Activated CD8-positive, alpha-beta T cell treated with anti-CD3 and anti-CD28 coated beads for 36 hours (primary cell): ENCODE data around the gene ZNF180. TPM values are rescaled to one million over a fixed set of nuclear protein-coding genes. Genes with fewer than 3 reads are reported as not detected.

ENCODE experiments used
- ATAC-seq: fragments of 200-7000 bp; cut with Tn5 transposase; one replicate; pipeline ENCODE4 v1.10.0; 2021; ENCODE audit warnings: mild to moderate bottlenecking, moderate library complexity
- CTCF ChIA-PET: fragments of 350-600 bp; sonication (Branson Sonifier 250); formaldehyde crosslinking; loops from one replicate; lab custom pipeline; 2021; ENCODE audit warnings: antibody characterized with exemption; lab: Charles Lee
- POLR2A ChIA-PET: fragments of 350-600 bp; sonication (Branson Sonifier 250); formaldehyde crosslinking; loops from one replicate; lab custom pipeline; 2021; ENCODE audit warnings: antibody characterized with exemption; lab: Charles Lee
- DNase-seq: peaks from one replicate; pipeline ENCODE4 v3.0.0-alpha.2; 2020
- H3K27ac Mint-ChIP-seq: one replicate; pipeline ENCODE4 v1.8.0; 2021; ENCODE audit warnings: mild to moderate bottlenecking, mixed read lengths
- H3K27me3 Mint-ChIP-seq: one replicate; pipeline ENCODE4 v1.8.0; 2021; ENCODE audit warnings: mixed read lengths
- H3K36me3 Mint-ChIP-seq: one replicate; pipeline ENCODE4 v1.8.0; 2021; ENCODE audit warnings: low read depth, mixed read lengths
- H3K4me1 Mint-ChIP-seq: one replicate; pipeline ENCODE4 v1.8.0; 2021; ENCODE audit warnings: low read depth, mixed read lengths
- H3K4me3 Mint-ChIP-seq: one replicate; pipeline ENCODE4 v1.8.0; 2021; ENCODE audit warnings: mild to moderate bottlenecking, moderate library complexity, mixed read lengths
- H3K9me3 Mint-ChIP-seq: one replicate; pipeline ENCODE4 v1.8.0; 2021; ENCODE audit warnings: mixed read lengths
- CTCF ChIP-seq: fragments of 200-600 bp; IDR thresholded peaks from one replicate; pipeline ENCODE4 v1.8.0; 2022; ENCODE audit warnings: antibody characterized with exemption, mild to moderate bottlenecking
- intact Hi-C: fragments of 100-400 bp; cut with micrococcal nuclease; formaldehyde crosslinking; loops from one replicate; pipeline ENCODE4 v1.10.0; 2022
- total RNA-seq, 2 experiments: library from RNA; stranded (reverse); gene quantifications; one replicate each; pipeline ENCODE4 v1.2.3, GENCODE V29; 2021

The ZNF180 gene
- total RNA-seq, 2 experiments from 2014 or later: 8.1 to 8.6 TPM

GRCh38 chr19:44517146-44517545 is 16.8 kb upstream of the ZNF180 start:
- intact Hi-C loops: no loop called here
- CTCF ChIA-PET: no interaction called here
- POLR2A ChIA-PET: no interaction called here
- no peaks in the 10 kb centered on the region for H3K36me3 Mint-ChIP-seq
- no peak for DNase-seq
- no peak overlapping the region for H3K27ac Mint-ChIP-seq
- no peaks in the 10 kb centered on the region for H3K4me1 Mint-ChIP-seq
- TF ChIP-seq CTCF: no peak
- peaks cover 11% of the 10 kb centered on the region for H3K9me3 Mint-ChIP-seq
- peaks cover 9% of the 10 kb centered on the region for H3K27me3 Mint-ChIP-seq
- H3K4me3 Mint-ChIP-seq: no peak overlapping the region
- ATAC-seq: no peak

GRCh38 chr19:44515907-44516306 is 15.6 kb upstream of the ZNF180 start:
- Mint-ChIP-seq H3K27me3 (peaks cover 9% of the 10 kb centered on the region), H3K9me3 (peaks cover 11% of the 10 kb centered on the region), H3K36me3 (no peaks in the 10 kb centered on the region), H3K4me1 (no peaks in the 10 kb centered on the region), H3K27ac (no peak overlapping the region), H3K4me3 (no peak overlapping the region)
- ChIA-PET CTCF (no interaction called here), POLR2A (no interaction called here)
- intact Hi-C loops: no loop called here
- DNase-seq: no peak
- no peak for ATAC-seq
- TF ChIP-seq CTCF: no peak

- TF ChIP-seq CTCF: no peak
- CTCF ChIA-PET: no interaction called here
- H3K27me3 Mint-ChIP-seq: peaks cover 9% of the 10 kb centered on the region
- ATAC-seq: no peak
- intact Hi-C loops: no loop called here
- no peak overlapping the region for H3K4me3 Mint-ChIP-seq
- POLR2A ChIA-PET: no interaction called here
- H3K4me1 Mint-ChIP-seq: no peaks in the 10 kb centered on the region
- peaks cover 11% of the 10 kb centered on the region for H3K9me3 Mint-ChIP-seq
- DNase-seq: no peak
- H3K36me3 Mint-ChIP-seq: no peaks in the 10 kb centered on the region
- no peak overlapping the region for H3K27ac Mint-ChIP-seq
Measured at GRCh38 chr19:44515031-44515430, 14.7 kb upstream of the ZNF180 start.

GRCh38 chr19:44512326-44513298 is 12.3 kb upstream of the ZNF180 start:
- intact Hi-C loops: no loop called here
- peak; percentile 53 for TF ChIP-seq CTCF
- ATAC-seq (no peak), DNase-seq (peak; percentile 55)
- Mint-ChIP-seq H3K27me3 (peaks cover 21% of the 10 kb centered on the region), H3K36me3 (no peaks in the 10 kb centered on the region), H3K4me3 (no peak overlapping the region), H3K4me1 (no peaks in the 10 kb centered on the region), H3K27ac (no peak overlapping the region), H3K9me3 (peaks cover 20% of the 10 kb centered on the region)
- CTCF ChIA-PET: no interaction called here
- POLR2A ChIA-PET: no interaction called here

- intact Hi-C loops: no loop called here
- POLR2A ChIA-PET: no interaction called here
- DNase-seq (no peak), ATAC-seq (no peak)
- H3K36me3 Mint-ChIP-seq: peaks cover 2% of the 10 kb centered on the region
- CTCF ChIA-PET: no interaction called here
- no peaks in the 10 kb centered on the region for H3K4me1 Mint-ChIP-seq
- no peak overlapping the region for H3K27ac Mint-ChIP-seq
- peaks cover 18% of the 10 kb centered on the region for H3K9me3 Mint-ChIP-seq
- peaks cover 27% of the 10 kb centered on the region for H3K27me3 Mint-ChIP-seq
- peak; percentile 20 for TF ChIP-seq CTCF
- H3K4me3 Mint-ChIP-seq: no peak overlapping the region
Measured at GRCh38 chr19:44509478-44509877, 9.2 kb upstream of the ZNF180 start.
